Activated CD4-positive, CD25-positive, alpha-beta regulatory T cell treated with anti-CD3 and anti-CD28 coated beads, Interleukin-2, amount 50 U/mL, for 24 hours (primary cell): ENCODE measurements around the gene PRRC2B.

Experiments used
- ATAC-seq, 2 donors: fragments of 150-1000 bp; cut with Tn5 transposase; one replicate each; pipeline ENCODE4 v1.10.0; 2021; ENCODE audit warnings: mild to moderate bottlenecking in 1 of 2, moderate library complexity in 1 of 2

The PRRC2B gene

GRCh38 chr9:131410044-131410491, 16.2 kb downstream of the PRRC2B start:
- ATAC-seq: peak in 1 of 2 donors; percentile 29

- ATAC-seq: no peak
These were observed 18.1 kb downstream of the PRRC2B start for GRCh38 chr9:131411719-131412681.

GRCh38 chr9:131416509-131416908, 22.6 kb downstream of the PRRC2B start:
- ATAC-seq: no peak

- peak; percentile 32 to 33 for ATAC-seq
These were observed 23.6 kb downstream of the PRRC2B start for GRCh38 chr9:131417264-131418142.

DNA sequence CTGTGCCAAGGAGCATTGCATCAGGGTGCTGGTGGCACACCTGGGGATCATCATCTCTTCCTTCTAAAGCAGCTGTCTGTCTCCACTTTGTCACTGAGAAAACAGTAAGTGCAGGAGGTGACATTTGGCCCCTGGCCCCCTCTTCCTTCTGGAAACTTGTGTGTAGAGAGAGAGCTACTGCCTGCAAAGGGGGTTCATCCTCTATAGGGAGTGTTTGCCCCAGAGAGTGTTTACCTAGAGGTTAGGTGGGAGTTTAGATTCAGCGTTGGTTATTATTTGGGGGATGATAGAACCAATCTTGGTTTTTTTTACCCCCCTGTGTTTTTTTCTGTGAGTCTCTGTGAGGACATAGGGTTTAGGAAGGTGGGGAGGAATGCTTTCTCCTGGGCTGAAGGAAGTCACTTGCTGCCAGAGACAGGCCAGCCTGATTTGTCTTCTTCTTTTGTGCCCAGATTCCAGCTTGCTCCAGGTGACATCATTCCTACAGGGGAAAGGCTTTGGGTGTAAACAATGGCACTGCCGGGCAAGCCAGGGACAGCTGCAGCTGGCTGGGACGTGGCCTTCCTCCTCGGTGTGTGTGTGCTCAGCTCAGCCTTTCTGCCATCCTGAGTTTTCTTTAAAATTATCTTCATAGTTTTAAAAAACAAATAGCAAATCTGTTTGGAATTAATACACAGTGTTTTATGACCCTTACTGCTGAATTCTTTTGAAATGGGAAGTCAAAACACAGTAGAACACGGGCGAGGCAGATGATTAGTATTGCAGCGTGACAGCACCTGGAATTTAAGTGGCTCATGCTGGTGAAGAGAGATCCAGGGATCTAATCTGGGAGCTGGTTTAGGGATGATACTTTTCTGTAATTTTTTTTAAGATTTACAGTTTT, 24.5 kb downstream of the PRRC2B start:
- ATAC-seq: no peak

DNA sequence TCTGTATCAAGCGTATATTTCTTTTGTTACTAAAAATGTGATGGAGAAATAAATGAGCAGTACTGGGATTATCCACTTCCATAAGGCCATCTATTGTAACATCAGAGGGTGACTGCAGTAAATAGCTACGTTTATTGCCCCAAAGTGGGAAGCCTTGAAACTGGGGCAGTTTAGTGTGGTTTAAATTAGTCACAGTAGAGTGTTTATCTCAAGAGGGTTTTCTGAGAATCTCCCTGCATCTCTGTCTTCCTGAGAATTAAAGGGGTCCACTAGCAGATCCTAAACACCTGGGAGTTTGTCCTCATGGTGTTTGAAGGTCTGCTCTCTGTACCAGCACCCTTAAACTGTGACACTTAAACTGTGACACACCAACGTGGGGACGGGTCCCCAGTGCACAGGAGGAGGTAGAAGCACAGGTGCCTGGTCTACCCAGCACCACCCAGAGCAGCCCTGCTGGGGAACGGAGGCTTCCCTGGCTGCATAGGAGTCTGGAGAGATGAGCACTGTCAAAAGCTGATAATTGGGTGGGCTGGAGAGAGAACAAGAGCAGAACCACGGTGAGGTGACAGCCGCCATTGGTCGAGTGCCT, 25.2 kb downstream of the PRRC2B start:
- ATAC-seq: peak; percentile 56 to 63

GRCh38 chr9:131419716-131420115, 25.8 kb downstream of the PRRC2B start:
- ATAC-seq: no peak

DNA sequence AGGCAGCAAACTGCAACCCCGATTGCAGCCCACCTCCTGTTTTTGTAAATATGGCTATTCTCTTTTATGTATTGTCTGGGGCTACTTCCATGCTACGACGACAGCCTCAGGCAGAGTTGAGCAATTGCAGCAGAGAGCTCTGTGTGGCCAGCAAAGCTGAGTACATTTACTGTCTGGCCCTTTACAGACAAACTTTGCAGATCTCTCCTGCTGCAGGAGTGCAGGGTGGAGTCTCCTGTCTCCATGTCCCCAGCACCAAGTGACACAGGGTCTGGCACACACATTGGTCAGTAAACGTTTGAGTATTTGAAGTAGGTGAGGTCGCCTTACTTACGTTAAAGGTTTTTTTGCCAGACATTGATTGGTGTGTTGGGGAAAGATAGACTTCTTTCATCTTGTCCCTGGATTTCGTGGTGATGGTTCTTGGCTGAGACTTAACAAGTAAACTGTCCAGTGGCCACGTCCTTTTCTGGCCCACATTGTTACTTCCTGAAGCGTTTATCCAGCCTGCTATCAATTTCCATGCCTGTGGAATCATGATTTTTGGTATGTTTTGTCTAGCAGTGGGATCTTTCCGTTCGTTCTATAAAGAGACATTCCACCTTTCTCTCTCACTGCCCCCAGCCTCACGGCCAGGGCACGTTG, 27.2 kb downstream of the PRRC2B start:
- ATAC-seq: no peak

DNA sequence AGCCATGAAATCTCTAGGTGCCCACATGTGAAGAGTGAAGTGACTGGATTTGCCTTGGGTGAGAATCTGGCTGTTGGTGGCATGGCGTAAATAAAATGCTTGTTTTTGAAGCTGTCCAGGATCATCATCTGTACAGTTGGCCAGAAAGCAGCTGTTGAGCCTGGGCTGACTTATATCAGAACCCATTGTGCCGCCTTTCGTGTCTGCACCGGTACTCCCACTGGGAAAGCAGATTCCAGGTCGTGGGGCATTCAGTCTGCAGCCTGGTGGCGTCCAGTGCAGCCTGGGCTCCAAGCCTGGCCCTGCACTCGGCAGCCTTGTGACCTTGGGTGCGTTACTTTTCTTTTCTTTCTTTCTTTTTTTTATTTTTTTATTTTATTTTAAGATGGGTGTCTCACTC, 27.8 kb downstream of the PRRC2B start:
- no peak for ATAC-seq

DNA sequence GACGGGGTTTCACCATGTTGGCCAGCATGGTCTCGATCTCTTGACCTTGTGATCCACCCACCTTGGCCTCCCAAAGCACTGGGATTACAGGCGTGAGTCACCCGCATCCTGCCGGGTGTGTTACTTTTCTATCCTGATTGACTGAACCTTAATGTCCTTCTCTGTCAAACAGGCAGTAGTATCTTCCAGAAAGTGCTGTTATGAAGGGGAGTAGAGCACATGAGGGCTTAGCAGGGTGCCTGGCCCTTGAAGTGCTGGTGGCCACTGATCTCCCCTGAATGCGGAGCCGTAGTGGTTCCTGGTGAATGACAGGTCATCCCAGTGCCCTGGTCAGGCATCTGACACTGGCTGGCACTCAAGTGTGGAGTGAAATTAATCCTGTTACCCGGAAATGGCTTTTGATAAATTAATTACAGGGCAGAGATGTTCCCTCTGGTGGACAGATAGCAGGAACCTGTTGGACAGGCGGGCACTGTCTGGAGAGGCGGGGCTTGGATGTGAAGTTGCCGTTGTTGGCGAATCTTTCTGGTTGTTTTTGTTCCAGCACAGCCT, 28.4 kb downstream of the PRRC2B start:
- ATAC-seq: no peak

DNA sequence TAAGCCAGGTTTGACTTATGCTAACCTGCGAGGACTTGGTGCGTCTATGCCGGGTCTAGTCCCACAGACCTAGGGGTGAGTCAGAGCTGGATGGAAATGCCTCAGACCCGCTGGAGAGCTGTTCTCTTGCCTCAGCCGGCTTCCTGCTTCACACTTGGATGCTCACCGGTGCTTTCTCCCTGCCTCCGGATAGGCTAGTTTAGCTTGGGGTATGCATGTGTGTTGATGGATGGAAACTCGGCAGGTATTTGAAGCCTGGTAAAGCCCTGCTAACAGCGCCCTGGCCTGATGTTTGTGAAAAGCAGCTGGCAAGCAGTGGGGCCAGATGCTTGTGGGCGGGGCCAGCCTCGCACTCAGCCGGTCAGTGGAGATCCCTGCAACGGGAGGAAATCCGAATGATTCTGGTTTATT, 29.3 kb downstream of the PRRC2B start:
- ATAC-seq: peak in 1 of 2 donors; percentile 42

- ATAC-seq: no peak
These were observed 32.7 kb downstream of the PRRC2B start for GRCh38 chr9:131426545-131426944.

DNA sequence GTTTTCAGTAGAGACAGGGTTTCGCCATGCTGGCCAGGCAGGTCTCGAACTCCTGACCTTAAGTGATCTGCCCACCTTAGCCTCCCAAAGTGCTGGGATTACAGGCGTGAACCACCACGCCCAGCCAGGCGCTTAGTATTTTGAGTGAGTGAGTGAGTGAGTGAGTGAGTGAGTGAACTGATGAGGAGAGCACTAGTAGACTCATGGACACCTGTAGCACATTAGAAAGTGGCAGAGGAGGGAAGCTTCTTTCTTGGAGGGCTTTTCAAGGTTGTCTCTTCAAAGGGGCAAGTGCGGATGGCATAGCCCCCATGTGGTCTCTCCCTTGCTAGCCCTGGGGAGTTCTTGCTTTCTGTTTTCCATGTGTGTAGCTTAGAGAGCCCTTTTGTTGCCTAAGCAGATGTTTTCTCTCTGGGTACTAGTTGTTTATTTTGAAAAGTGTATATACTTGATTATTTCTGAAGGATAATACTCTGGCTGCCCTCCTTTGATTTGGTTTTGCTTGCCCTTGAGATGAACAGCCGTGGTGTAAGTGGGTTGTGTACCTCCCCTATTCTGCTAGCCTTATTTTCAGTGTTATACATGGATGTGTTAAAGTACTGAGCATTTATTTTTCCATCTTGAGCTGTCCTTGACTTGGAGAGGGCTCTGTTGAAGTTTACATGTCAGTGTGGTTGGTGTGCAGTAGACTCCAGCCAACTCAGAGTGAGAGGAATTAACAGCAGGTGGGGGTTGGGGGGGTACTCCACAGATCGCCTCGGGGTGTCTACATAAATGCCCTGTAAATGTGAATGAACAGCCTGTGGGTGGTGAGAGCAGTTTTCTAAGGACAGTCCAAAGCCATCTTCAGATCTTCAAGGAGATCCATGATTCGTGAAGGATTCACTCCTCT, 35.5 kb downstream of the PRRC2B start:
- no peak for ATAC-seq

DNA sequence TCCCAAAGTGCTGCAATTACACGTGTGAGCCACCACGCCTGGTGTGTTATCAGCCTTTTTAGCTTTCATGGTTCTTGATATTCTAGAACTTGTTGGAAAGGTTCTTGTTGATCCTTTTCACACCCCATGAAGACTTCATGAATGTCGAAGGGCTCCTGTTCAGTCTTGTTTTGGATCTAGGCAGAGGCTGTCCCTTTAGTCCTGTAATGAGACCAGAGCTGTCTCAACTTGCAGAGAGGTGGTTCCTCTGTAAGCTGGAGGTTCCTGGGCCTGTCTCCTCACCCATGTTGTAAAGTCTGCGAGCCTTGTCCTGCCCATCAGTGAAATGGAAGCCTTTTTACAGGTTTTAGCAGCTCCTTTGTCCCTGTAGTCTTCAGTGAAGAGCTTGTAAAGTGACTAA, 38.2 kb downstream of the PRRC2B start:
- ATAC-seq: no peak

GRCh38 chr9:131432597-131433301, 38.9 kb downstream of the PRRC2B start:
- ATAC-seq: no peak

DNA sequence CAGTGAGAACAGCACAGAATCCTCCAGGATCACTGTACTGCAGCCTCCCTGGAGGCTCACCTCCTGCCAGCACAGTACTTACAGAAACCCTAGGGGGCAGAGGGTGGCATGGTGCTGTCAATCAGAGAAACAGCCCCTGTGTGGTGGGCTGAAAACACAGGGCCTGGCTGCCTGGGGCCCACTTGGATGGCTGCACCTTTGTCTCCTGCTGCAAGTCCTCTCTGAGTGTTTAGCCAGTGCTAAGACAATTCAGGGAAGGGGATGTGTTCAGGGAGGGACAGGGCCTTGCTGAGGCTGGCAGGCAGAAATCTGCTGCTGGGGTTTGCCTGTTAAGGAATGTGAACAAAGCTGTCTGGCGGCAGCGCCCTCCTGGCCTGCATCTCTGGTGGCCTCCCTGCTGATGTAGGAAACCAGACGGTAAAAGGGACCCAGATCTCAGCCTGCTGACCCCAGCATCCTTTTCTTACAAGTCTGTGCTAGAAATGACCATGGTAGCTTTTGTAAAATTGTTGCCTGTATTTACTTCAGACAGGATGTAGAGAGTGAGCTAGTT, 39.5 kb downstream of the PRRC2B start:
- ATAC-seq: no peak

- ATAC-seq: no peak
These were observed 40.8 kb downstream of the PRRC2B start for GRCh38 chr9:131434673-131435072.

GRCh38 chr9:131436376-131436775, 42.5 kb downstream of the PRRC2B start:
- ATAC-seq: no peak

DNA sequence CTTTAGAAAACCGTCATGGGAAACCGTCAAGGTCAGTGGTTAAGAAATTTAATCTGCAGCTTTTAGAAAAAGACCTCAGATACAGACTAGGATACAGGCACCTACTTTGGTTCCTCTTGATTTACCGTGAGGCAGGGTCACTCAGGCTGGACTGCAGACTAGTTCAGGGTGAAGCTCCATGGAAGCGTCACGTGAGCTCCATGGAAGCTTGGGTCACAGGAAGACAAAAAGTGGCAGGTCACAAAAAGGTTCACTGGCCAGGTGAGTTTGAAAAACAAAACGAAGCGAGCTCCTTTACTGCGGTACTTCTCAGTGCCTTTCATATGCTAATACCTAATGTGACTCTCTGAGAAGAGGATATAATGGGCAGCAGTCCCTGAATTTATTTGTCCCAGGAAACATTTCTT, 43.0 kb downstream of the PRRC2B start:
- no peak for ATAC-seq
